GM19099 (cell line): ENCODE measurements around the gene CTNNA2.

ENCODE experiments used
- POLR2A ChIP-seq: IDR thresholded peaks from 3 replicates; pipeline ENCODE4 v1.6.1; 2011; ENCODE audit warnings: low read depth; ENCODE audit not compliant: insufficient read length; ENCODE audit errors: extremely low read depth

The CTNNA2 gene

DNA sequence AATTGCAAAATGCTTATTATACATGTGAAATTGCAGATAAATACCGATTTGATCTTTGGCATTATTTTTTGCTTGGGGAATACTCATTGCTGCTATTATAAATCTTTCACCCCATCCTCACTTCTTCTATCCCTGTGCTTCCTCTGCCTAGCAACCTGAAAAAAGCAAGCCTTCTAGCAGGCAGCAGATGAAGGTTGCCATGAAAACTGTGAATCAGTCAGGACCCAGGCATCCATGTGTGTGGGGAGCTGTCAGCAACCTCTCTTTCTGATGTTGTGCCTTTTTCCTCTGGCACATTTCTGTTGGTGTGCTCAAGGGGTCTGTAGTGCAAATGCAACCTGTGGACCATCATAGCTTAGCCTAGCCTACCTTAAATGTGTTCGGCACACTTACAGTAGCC is 427.5 kb downstream of the CTNNA2 start:
- no peak for TF ChIP-seq POLR2A

DNA sequence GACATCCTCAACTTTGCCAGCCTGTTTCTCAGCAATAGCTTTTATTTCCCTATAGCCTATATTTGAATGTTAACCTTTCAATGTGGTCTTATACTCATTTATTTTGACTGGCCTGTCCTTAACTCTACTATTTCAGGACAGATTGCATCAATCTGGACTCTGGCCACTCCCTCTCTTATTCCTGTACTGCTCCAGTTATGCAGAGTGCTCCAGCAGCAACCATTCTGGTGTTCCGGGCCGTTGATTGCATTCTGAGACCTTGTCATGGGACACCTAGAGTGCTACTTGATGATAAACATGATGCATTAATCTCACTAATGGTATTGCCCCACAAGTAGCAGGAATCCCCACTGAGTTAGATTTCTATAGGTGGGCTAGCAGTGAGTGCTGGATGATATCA is 428.3 kb downstream of the CTNNA2 start:
- no peak for TF ChIP-seq POLR2A

DNA sequence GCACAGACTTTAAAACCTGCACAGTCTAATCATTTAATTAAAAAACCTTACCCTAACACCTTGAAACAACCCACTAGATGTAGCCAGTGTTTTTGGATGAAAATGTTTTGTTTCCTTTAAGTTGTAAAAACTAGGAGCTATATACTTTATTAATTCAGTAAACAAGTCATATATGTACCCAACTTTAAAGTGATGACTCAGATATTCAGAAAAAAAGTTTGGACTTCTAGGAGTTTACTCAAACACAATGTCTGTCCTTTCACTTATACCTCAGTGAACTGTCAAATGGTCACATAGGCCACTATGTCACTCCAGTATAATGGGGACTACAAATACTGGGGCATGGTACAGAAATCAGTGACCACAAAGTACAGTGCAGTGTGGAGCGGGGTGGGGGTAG is 431.4 kb downstream of the CTNNA2 start:
- TF ChIP-seq POLR2A, result no peak

GRCh38 chr2:79945653-79946445 is 433.0 kb downstream of the CTNNA2 start:
- TF ChIP-seq POLR2A, result no peak

DNA sequence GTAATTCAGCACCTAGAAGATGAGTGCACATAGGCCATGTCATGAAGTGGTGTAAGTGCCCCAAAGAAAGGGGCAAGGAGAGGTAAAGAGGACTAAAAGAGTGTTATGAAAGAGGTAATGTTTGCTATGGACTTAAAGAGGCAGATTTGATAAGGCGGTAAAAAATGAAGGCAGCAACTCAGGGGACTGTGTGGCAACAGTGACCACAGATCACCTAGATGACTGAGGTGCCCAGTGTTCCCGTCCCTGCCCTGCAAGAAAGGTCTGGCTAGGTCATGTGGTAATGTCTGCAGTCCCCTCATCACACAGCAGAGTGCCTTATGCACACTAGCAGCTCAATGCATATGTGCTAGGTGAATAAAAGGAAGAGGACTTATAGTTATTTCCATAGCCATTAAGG is 434.9 kb downstream of the CTNNA2 start:
- TF ChIP-seq POLR2A, result no peak

- no peak for TF ChIP-seq POLR2A
These were observed 437.7 kb downstream of the CTNNA2 start for GRCh38 chr2:79950526-79950925.

DNA sequence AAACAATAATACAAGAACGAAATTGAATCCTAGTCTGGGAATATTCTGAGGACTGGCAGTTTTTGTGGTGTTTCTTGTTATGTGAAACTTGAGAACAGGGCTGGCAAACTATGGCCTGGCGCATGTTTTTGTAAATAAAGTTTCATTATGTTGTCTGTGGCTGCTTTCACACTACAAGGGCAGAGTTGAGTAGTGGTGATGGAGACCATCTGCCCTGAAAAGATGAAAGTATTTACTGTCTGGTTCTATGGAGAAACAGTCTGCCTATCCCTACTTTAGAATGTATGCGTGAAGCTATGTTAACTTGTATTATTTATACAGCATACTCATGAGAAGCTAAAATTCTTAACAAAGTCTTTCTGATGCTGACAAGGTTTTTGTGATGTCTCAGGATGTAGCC is 439.8 kb downstream of the CTNNA2 start:
- no peak for TF ChIP-seq POLR2A

GRCh38 chr2:79960035-79960434 is 447.2 kb downstream of the CTNNA2 start:
- TF ChIP-seq POLR2A, result no peak

GRCh38 chr2:79960519-79960918 is 447.7 kb downstream of the CTNNA2 start:
- no peak for TF ChIP-seq POLR2A

- TF ChIP-seq POLR2A, result no peak
These were observed 452.1 kb downstream of the CTNNA2 start for GRCh38 chr2:79964966-79965365.

DNA sequence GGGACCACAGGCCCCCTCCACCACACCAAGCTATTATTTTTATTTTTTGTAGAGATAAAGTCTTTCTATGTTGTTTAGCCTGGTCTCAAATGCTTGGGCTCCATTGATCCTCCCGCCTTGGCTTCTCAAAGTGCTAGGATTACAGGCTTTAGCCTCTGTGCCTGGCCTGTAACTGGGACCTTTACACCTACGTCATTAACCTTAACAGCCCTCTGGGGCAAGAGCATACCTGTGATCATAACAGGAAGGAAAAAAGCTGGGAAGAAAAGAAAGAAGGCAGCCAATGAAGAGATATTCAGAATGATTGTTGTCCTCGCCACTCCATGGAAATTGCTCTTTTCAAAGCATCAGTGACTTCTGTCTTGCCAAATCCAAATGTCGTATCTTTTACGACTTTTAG is 453.5 kb downstream of the CTNNA2 start:
- no peak for TF ChIP-seq POLR2A

- TF ChIP-seq POLR2A, result no peak
These were observed 454.0 kb downstream of the CTNNA2 start for GRCh38 chr2:79966882-79967281.

DNA sequence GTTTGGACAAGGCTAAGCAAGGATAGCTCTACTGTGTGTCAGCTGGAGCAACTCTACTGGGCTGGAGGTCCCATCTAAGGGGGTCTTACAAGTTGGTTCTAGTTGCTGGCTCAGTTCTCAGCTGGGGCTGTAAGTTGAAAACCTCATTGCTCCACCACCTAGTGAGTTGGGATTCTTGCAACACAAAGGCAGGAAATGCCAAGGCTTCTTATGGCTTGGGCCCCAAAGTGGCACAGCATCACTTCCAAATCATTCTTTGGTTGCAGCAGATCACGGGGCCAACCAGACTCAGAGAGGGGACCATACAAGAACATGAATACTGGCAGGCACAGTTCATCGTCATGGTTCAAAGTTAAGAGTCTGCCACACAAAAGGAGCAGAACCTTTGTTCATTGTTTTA is 459.0 kb downstream of the CTNNA2 start:
- TF ChIP-seq POLR2A, result no peak

GRCh38 chr2:79972661-79973060 is 459.8 kb downstream of the CTNNA2 start:
- no peak for TF ChIP-seq POLR2A

DNA sequence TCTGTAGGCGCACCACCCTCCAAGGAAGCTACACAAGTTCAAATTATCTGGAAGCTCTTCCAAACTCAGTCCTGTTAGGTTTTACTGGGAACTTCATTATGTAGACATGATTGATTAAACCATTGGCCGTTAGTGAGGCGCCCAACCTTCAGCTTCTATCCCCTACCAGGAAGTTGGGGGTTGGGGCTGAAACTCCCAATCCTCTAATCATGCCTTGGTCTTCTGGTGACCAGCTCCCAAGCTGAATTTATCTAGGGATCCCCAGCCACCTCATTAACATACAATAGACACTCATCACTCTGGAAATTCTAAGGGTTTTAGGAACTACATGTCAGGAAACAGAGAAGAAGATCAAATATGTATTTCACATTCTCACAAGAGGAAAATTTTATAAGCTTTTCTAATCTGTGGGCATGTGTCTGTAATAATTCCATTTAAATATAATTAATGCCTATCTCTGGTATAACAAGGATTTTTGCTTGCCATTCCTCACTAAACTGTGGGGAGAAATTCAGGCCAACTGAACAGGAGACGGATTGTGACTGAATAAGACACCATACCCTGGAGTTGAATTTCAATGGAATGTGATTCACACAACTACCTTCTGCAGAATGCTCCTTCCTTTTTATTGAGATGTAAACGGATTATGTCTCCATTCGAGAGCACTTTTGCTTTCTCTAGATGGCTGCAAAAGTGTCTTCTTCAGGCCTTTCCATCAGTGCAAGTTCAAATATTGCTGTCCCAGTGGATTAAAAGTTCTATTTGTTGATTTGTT is 463.1 kb downstream of the CTNNA2 start:
- TF ChIP-seq POLR2A, result no peak

GRCh38 chr2:79977792-79978191 is 464.9 kb downstream of the CTNNA2 start:
- no peak for TF ChIP-seq POLR2A
